Activated naive CD8-positive, alpha-beta T cell (primary cell): ENCODE results near the gene LAMA2.
A peak's percentile ranks its signal among the peaks of the same experiment; 100 is the strongest.

Experiments used
- H3K27ac Mint-ChIP-seq: one replicate; pipeline ENCODE4 v1.8.0; 2021; ENCODE audit warnings: mixed read lengths
- H3K27me3 Mint-ChIP-seq: one replicate; pipeline ENCODE4 v1.8.0; 2021; ENCODE audit warnings: mixed read lengths
- H3K36me3 Mint-ChIP-seq: one replicate; pipeline ENCODE4 v1.8.0; 2021; ENCODE audit warnings: mixed read lengths
- H3K4me1 Mint-ChIP-seq: one replicate; pipeline ENCODE4 v1.8.0; 2021; ENCODE audit warnings: low read depth, mixed read lengths
- H3K4me3 Mint-ChIP-seq: one replicate; pipeline ENCODE4 v1.8.0; 2021; ENCODE audit warnings: mild to moderate bottlenecking, mixed read lengths
- H3K9me3 Mint-ChIP-seq: one replicate; pipeline ENCODE4 v1.8.0; 2021; ENCODE audit warnings: low read depth, mixed read lengths

Gene LAMA2

GRCh38 chr6:129492260-129492659 is 609.3 kb downstream of the LAMA2 start:
- Mint-ChIP-seq H3K4me3 (no peak overlapping the region), H3K36me3 (no peaks in the 10 kb centered on the region), H3K4me1 (peaks cover 76% of the 10 kb centered on the region), H3K9me3 (no peaks in the 10 kb centered on the region), H3K27ac (peak overlapping the region; percentile 99), H3K27me3 (no peaks in the 10 kb centered on the region)

- Mint-ChIP-seq H3K9me3 (no peaks in the 10 kb centered on the region), H3K36me3 (no peaks in the 10 kb centered on the region), H3K27me3 (no peaks in the 10 kb centered on the region), H3K4me1 (peaks cover 87% of the 10 kb centered on the region), H3K27ac (peak overlapping the region; percentile 86), H3K4me3 (no peak overlapping the region)
Observed at GRCh38 chr6:129493354-129493902, 610.5 kb downstream of the LAMA2 start.

GRCh38 chr6:129494099-129494498 is 611.2 kb downstream of the LAMA2 start:
- Mint-ChIP-seq H3K9me3 (no peaks in the 10 kb centered on the region), H3K4me3 (no peak overlapping the region), H3K27me3 (no peaks in the 10 kb centered on the region), H3K4me1 (peaks cover 87% of the 10 kb centered on the region), H3K27ac (peak overlapping the region; percentile 86), H3K36me3 (no peaks in the 10 kb centered on the region)

- no peaks in the 10 kb centered on the region for H3K36me3 Mint-ChIP-seq
- peak overlapping the region; percentile 86 for H3K27ac Mint-ChIP-seq
- no peak overlapping the region for H3K4me3 Mint-ChIP-seq
- no peaks in the 10 kb centered on the region for H3K27me3 Mint-ChIP-seq
- H3K9me3 Mint-ChIP-seq = no peaks in the 10 kb centered on the region
- H3K4me1 Mint-ChIP-seq = peaks cover 87% of the 10 kb centered on the region
Observed at GRCh38 chr6:129494586-129494985, 611.6 kb downstream of the LAMA2 start.

GRCh38 chr6:129495652-129496051 is 612.7 kb downstream of the LAMA2 start:
- peak overlapping the region; percentile 86 for H3K27ac Mint-ChIP-seq
- no peaks in the 10 kb centered on the region for H3K36me3 Mint-ChIP-seq
- H3K9me3 Mint-ChIP-seq = no peaks in the 10 kb centered on the region

GRCh38 chr6:129497481-129498441 is 614.8 kb downstream of the LAMA2 start:
- no peak overlapping the region for H3K4me3 Mint-ChIP-seq
- H3K27me3 Mint-ChIP-seq = no peaks in the 10 kb centered on the region
- no peaks in the 10 kb centered on the region for H3K9me3 Mint-ChIP-seq
- peak overlapping the region; percentile 69 for H3K27ac Mint-ChIP-seq
- no peaks in the 10 kb centered on the region for H3K36me3 Mint-ChIP-seq
- peaks cover 77% of the 10 kb centered on the region for H3K4me1 Mint-ChIP-seq

More at GRCh38 chr6:129495652-129496051, 612.7 kb downstream of the LAMA2 start:
- Mint-ChIP-seq H3K4me3 (peak overlapping the region; percentile 11), H3K27me3 (no peaks in the 10 kb centered on the region), H3K4me1 (peaks cover 83% of the 10 kb centered on the region)

- Mint-ChIP-seq H3K27me3 (no peaks in the 10 kb centered on the region), H3K9me3 (no peaks in the 10 kb centered on the region), H3K36me3 (no peaks in the 10 kb centered on the region), H3K4me3 (peak overlapping the region; percentile 80), H3K4me1 (peaks cover 73% of the 10 kb centered on the region), H3K27ac (peak overlapping the region; percentile 94)
Observed at GRCh38 chr6:129498541-129498940, 615.6 kb downstream of the LAMA2 start.

GRCh38 chr6:129498950-129499842 is 616.3 kb downstream of the LAMA2 start:
- Mint-ChIP-seq H3K4me1 (peaks cover 67% of the 10 kb centered on the region), H3K27me3 (no peaks in the 10 kb centered on the region), H3K4me3 (peak overlapping the region; percentile 80), H3K27ac (peak overlapping the region; percentile 94), H3K9me3 (no peaks in the 10 kb centered on the region), H3K36me3 (no peaks in the 10 kb centered on the region)

- H3K4me3 Mint-ChIP-seq = no peak overlapping the region
- H3K36me3 Mint-ChIP-seq = no peaks in the 10 kb centered on the region
- H3K27me3 Mint-ChIP-seq = no peaks in the 10 kb centered on the region
- H3K27ac Mint-ChIP-seq = no peak overlapping the region
- H3K4me1 Mint-ChIP-seq = peaks cover 60% of the 10 kb centered on the region
- no peaks in the 10 kb centered on the region for H3K9me3 Mint-ChIP-seq
Observed at GRCh38 chr6:129499843-129500219, 616.9 kb downstream of the LAMA2 start.

GRCh38 chr6:129500958-129501739 is 618.2 kb downstream of the LAMA2 start:
- Mint-ChIP-seq H3K4me3 (no peak overlapping the region), H3K4me1 (peaks cover 47% of the 10 kb centered on the region), H3K27me3 (no peaks in the 10 kb centered on the region), H3K36me3 (no peaks in the 10 kb centered on the region), H3K9me3 (no peaks in the 10 kb centered on the region), H3K27ac (peak overlapping the region; percentile 72)

GRCh38 chr6:129501740-129502660 is 619.1 kb downstream of the LAMA2 start:
- Mint-ChIP-seq H3K4me3 (no peak overlapping the region), H3K9me3 (no peaks in the 10 kb centered on the region), H3K27me3 (no peaks in the 10 kb centered on the region), H3K36me3 (no peaks in the 10 kb centered on the region), H3K27ac (peak overlapping the region; percentile 72), H3K4me1 (peaks cover 40% of the 10 kb centered on the region)

GRCh38 chr6:129504456-129504855 is 621.5 kb downstream of the LAMA2 start:
- Mint-ChIP-seq H3K9me3 (no peaks in the 10 kb centered on the region), H3K27me3 (no peaks in the 10 kb centered on the region), H3K4me1 (peaks cover 19% of the 10 kb centered on the region), H3K36me3 (no peaks in the 10 kb centered on the region), H3K4me3 (no peak overlapping the region), H3K27ac (no peak overlapping the region)

GRCh38 chr6:129507059-129507807 is 624.3 kb downstream of the LAMA2 start:
- H3K27ac Mint-ChIP-seq = no peak overlapping the region
- H3K36me3 Mint-ChIP-seq = no peaks in the 10 kb centered on the region
- H3K9me3 Mint-ChIP-seq = no peaks in the 10 kb centered on the region
- H3K4me3 Mint-ChIP-seq = no peak overlapping the region
- H3K27me3 Mint-ChIP-seq = no peaks in the 10 kb centered on the region
- H3K4me1 Mint-ChIP-seq = peaks cover 4% of the 10 kb centered on the region
